Central memory CD4-positive, alpha-beta T cell (primary cell): ENCODE data around the gene TTC39C.
A peak's percentile ranks its signal among the peaks of the same experiment; 100 is the strongest.

Source experiments
- DNase-seq: peaks from one replicate; pipeline ENCODE4 v3.0.0; 2022

Gene TTC39C

GRCh38 chr18:23992089-23992940 is 22.2 kb upstream of the TTC39C start:
- peak; percentile 86 for DNase-seq

DNA sequence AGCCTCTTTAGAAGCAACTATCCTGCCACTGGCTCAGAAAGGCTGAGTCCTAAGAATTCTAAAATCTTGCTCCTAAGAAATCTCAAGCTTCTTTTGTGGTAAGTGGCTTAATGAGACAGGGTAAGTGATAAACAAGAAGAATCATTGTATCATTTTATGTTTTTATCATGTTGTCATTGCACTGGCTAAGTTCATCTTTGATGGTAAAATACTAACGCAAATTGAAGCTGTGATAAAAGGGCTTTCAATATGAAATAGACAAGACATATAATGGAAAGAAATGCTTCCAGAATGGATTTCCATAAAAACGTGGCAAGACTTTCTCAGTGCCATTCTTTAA is 21.6 kb upstream of the TTC39C start:
- no peak for DNase-seq

GRCh38 chr18:23994361-23994902 is 20.1 kb upstream of the TTC39C start:
- peak; percentile 53 for DNase-seq

DNA sequence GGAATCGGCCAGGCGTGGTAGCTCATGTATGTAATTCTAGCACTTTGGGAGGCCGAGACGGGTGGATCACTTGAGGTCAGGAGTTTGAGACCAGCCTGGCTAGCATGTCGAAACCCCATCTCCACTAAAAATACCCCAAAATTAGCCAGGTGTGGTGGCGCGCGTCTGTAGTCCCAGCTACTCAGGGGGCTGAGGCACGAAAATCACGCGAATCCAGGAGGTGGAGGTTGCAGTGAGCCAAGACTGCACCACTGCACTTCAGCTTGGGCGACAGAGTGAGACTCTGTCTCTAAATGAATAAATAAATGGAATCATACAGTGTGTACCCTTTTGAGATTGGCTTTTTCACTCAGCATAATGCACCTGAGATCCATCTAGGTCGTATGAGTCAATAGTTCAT is 19.4 kb upstream of the TTC39C start:
- no peak for DNase-seq

DNA sequence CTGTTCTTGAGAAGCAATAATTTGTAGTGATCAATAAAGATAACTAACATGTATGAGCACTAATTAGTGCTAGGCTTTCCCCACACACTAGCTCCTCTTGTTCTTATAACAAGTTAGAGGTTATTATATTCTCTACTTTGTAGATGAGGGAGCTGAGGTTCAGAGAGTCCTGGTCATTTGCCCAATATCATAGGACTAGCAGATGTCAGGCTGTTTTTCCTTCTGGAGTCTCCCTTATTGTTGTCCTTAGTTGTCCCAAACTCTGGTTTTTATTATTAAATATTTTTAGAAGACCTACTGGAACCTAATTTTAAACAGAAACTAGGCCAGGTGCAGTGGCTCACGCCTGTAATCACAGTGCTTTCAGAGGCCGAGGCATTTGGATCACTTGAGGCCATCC is 16.5 kb upstream of the TTC39C start:
- DNase-seq = no peak

- DNase-seq = no peak
Measured at GRCh38 chr18:23998820-23999219, 15.7 kb upstream of the TTC39C start.

GRCh38 chr18:24000613-24001490 is 13.7 kb upstream of the TTC39C start:
- peak; percentile 24 for DNase-seq

DNA sequence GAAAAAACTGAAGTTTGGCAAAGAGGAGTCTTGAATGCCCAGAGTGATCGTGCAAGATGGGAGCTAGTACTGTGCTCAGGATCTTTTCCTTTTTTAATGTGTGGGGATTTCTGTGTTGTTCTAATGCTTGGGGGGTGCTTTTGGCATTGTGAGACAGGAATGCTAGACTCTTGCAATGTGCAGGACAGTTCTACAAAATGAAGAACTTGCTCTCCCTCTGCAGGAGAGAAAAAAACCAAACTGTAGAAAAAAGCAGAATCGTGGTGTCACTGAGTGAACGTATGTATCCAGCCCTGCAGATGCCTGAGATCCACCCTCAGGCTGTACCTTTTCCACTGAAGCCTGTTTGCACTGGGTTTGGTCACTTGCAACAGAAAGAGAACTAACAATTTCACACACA is 12.1 kb upstream of the TTC39C start:
- DNase-seq = no peak

GRCh38 chr18:24003288-24003687 is 11.3 kb upstream of the TTC39C start:
- DNase-seq = no peak

DNA sequence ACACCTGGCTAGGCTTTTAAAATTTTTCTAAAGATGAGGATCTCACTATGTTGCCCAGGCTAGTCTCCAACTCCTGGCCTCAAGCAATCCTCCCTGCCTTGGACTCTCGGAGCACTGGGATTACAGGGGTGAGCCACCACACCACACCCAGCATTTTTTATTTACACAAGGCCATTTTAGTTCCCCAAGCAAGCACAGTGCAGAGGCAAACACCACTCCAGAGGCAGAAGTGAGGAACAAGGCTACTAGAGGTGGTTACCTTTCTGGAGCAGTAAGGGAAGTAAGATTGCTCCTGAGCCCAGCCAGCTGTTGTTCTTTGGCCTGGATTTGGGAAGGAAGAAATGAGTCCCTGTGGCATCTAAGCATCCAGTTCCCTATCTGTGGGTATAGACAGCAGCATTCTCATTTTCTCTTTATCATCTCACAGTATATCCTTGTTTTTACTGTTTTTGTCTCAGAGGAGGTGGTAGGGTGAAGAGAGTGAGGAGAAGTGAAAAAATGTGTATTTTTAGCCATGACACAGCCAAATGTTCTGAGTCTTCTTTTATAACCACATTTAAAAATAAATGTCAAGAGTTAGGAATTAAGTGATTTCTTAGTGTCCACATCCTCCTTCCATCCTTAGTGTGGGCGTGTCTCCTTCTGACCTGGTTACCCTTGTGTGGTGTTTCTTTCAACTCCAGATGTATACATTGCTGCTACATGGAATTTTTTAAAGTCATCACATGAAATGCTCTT is 10.5 kb upstream of the TTC39C start:
- DNase-seq = no peak

DNA sequence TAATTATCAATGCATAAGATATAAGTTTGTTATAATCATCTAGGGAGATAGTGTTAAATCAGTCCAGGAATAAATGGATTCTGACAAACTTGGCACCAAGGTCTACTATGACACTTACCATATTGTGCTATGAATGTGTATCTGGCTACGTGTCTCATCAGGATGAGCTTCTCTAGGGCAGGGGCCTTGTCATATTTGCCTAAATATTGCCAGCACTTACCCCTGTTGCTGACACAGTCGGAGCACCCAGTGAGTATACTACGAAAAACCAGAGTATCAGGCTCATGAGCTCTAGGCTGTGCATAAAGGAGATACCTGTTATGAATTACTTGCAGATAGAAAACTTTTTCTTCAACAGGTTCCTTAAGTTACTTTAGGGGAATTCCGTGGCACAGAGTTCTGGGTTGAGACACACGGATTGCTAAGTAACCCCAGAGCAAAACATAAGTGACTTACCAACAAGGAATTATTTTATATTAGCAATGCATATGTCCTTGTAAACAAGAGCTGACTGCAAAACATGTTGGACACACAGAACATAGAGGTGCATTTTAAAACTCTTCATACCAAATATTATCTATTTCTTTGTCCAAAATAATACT is 7.7 kb upstream of the TTC39C start:
- DNase-seq = no peak

GRCh38 chr18:24009246-24009645 is 5.3 kb upstream of the TTC39C start:
- no peak for DNase-seq

GRCh38 chr18:24009651-24010333 is 4.8 kb upstream of the TTC39C start:
- peak; percentile 37 for DNase-seq

DNA sequence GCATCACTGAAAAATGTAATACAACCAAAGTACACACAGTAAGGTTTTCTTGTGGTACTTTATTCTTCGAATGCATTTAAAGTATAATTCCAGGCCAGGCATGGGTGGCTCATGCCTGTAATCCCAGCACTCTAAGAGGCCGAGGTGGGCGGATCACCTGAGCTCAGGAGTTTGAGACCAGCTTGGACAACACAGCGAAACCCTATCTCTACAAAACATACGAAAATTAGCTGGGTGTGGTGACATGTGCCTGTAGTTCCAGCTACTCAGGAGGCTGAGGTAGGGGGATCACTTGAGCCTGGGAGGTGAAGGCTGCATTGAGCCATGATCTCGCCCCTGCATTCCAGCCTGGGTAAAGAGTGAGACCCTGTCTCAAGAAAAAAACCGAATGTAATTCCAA is 3.9 kb upstream of the TTC39C start:
- DNase-seq = no peak

DNA sequence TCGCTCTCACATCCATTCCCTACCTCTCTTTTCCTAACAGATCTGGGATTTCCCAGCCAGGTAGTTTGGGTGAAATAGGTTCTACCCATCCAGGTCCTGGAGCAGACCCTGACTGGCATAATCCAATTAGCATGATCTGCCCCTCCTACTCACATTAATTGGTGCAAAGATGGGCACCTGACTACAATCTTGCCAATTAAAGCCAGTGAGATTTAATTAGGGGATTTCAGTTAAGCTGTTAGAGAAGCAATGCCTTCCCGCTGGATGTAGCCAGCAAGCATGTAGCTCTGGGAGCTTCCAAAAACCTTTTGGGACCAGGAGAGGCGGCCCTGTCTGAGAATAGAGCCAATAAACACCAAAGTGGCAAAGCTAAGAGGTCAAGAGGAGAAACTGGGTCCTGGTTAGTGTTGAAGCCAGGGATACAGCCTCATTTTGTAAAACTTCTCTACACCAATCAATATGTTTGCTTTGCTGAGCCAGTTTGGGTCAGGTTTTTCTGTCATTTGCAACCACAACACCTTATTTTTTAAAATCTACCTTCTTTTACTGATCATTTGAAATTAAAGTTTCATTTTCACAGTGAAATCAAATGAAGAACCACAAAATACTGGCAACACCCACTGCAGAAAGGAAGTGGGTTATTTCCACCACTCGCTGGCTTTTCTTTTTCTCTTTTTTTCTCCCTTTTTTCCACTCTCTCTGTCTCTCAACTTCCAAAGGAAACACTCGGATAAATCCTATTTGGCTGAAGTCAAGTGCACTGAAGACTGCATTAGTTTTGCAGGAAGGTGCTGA is 3.2 kb upstream of the TTC39C start:
- peak; percentile 76 for DNase-seq

GRCh38 chr18:24013051-24013450 is 1.5 kb upstream of the TTC39C start:
- DNase-seq = no peak

- peak; percentile 43 for DNase-seq
Measured at GRCh38 chr18:24014986-24015638, 558 bp downstream of the TTC39C start.

DNA sequence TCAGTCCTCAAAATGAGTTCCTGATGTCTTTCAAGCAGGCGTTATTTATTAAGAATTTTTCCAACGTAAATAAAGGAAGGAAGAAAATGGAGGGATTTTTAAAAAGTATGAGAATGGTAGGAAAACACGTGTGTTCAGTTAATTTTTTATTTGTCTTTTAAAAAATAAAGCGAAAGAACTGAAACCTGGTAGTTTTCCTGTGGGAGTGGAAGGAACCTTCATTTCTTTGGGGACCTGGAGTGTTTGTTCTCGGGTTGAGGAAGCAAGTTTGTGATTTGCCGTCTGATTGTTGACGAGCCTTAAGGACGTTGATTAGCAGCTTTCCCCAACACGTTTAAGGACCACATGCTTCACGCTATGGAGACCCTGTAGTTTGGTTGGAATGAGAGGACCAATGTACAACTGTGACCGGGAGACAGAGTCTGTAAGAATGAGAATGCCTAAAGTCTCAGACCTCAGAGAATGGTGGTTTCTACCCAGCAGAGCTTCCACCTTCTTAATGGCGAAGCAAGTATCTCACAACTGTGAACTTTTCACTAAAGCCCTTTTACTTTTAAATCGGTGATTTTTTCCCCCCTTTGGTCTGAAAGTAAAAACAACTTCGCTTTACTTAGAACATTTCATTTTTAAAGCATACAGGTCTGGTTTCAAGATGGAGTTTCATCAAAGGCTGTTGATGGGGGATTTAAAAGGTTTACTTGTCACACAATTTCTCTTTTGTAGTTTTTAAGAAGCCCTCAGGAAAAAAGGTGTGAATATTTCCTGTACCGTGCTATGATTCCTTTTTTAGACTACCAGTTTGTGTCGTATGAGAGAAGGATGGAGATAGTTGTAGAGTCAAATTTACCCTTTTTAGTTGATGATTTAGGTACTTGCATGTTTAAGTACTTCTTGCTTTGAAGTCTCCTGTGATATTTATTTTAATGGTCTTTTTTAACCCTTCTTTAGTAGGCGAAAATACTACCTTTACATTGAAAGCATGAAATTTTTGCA is 1.4 kb downstream of the TTC39C start:
- no peak for DNase-seq

- no peak for DNase-seq
Measured at GRCh38 chr18:24016643-24017042, 2.1 kb downstream of the TTC39C start.
